Gastroesophageal sphincter (tissue), 4 donors: ENCODE results near the gene PXDN. TPM values are rescaled to one million over a fixed set of nuclear protein-coding genes. Genes with fewer than 3 reads are reported as not detected.
"Not testable (repeated sequence)": the region's sequence is repeated elsewhere in the genome, so short reads cannot be mapped to it uniquely, and the experiment has no call there.

Source experiments
- ATAC-seq: fragments of 150-250 bp; one replicate; pipeline ENCODE4 v1.9.1; 2016; ENCODE audit warnings: mild to moderate bottlenecking, moderate library complexity
- H3K27ac ChIP-seq, 4 donors: fragments of 200-600 bp; sonication (generic) in 3 of 4; 1 replicate in 3 of 4; 2 replicates in 1 of 4; pipeline ENCODE4 v1.5.1; 2016 to 2019
- H3K27me3 ChIP-seq: fragments of 200-600 bp; sonication (generic); one replicate; pipeline ENCODE4 v1.5.1; 2019
- H3K36me3 ChIP-seq, 2 donors: fragments of 200-600 bp; sonication (generic); one replicate each; pipeline ENCODE4 v1.5.1; 2019; ENCODE audit warnings: control low read depth in 1 of 2
- H3K4me1 ChIP-seq, 3 donors: fragments of 200-600 bp; sonication (generic); 1 replicate in 2 of 3; 2 replicates in 1 of 3; pipeline ENCODE4 v1.5.1; 2016 to 2019; ENCODE audit warnings: control low read depth in 2 of 3
- H3K4me3 ChIP-seq, 2 donors: fragments of 200-600 bp; sonication (generic); one replicate each; pipeline ENCODE4 v1.5.1; 2019; ENCODE audit warnings: mild to moderate bottlenecking in 1 of 2, moderate library complexity in 1 of 2
- H3K9me3 ChIP-seq, 3 donors: fragments of 200-600 bp; sonication (generic); one replicate each; pipeline ENCODE4 v1.5.1; 2017 to 2019; ENCODE audit warnings: control low read depth in 2 of 3
- EP300 ChIP-seq: sonication (generic); formaldehyde crosslinking; IDR thresholded peaks from one replicate; pipeline ENCODE4 v1.6.1; 2017; ENCODE audit warnings: antibody characterized with exemption, mild to moderate bottlenecking
- POLR2A ChIP-seq, 2 donors: fragments of 450-650 bp; IDR thresholded peaks; one replicate each; pipeline ENCODE4 v1.6.1; 2017; ENCODE audit warnings: antibody characterized with exemption in 2 of 2, mild to moderate bottlenecking in 2 of 2, moderate library complexity in 1 of 2
- POLR2AphosphoS5 ChIP-seq: sonication (generic); formaldehyde crosslinking; IDR thresholded peaks from one replicate; pipeline ENCODE4 v1.6.1; 2017; ENCODE audit warnings: antibody characterized with exemption
- WGBS, 2 donors: methylation state at CpG; one replicate each; pipeline ENCODE4 v1.1.5; 2018; ENCODE audit warnings: low coverage in 1 of 2; 5-methylcytosine and 5-hydroxymethylcytosine counted together
- total RNA-seq, 4 donors: library from RNA; depleted of rRNA; stranded (reverse); fragments of >200 nt; gene quantifications; one replicate each; pipeline ENCODE4 v1.1.0, GENCODE V29; 2016
- TF ChIP-seq, protein P1 (sequence below), 4 experiments: fragments of 200-600 bp in 2 of 4; fragments of 450-650 bp in 2 of 4; sonication (generic) in 1 of 4; IDR thresholded peaks; one replicate each; pipeline ENCODE4 v1.5.1; 2017 to 2019; ENCODE audit warnings: antibody characterized with exemption in 4 of 4, mild to moderate bottlenecking in 2 of 4, moderate library complexity in 2 of 4

Gene PXDN
- total RNA-seq, 4 donors from 2014 or later = 19.9 to 95.9 (median 60.9) TPM

DNA sequence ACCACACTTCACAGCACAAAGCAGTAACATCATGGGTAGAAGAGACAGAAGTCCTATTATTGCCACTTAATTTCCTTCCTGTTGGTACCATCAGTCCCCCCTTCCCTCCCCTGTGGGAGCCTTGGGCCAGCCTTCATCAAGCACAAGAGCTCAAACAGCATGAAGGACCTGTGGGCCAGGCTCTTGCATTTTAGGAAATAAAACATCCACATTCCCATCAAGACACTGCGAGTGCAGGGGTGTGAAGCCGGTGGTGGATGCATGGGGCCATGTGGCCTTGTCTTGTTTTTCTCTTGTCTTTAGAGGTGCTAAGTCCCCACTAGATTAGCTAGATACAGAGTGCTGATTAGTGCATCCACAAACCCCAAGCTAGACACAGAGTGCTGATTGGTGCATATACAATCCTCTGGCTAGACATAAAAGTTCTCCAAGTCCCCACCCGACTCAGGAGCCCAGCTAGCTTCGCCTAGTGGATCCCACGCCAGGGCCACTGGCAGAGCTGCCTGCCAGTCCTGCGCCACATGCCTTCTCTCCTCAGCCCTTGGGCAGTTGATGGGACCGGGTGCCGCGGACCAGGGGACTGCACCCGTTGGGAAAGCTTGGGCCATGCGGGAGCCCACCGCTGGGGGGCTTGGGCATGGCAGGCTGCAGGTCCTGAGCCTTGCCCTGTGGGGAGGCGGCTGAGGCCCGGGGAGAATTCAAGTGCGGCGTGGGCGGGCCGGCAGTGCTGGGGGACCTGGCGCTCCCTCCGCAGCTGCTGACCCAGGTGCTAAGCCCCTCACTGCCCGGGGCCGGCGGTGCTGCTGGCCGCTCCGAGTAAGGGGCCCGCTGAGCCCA is 14.7 kb upstream of the PXDN start:
- Histone ChIP-seq H3K4me3 (no peak overlapping the region), H3K9me3 (no peaks in the 10 kb centered on the region), H3K27ac (no peak overlapping the region), H3K27me3 (peaks cover 8% of the 10 kb centered on the region), H3K4me1 (peaks cover 0 to 26% (median 0%) of the 10 kb centered on the region in 3 donors), H3K36me3 (no peaks in the 10 kb centered on the region)
- 92 to 95% methylated on average over 2 to 3 of the region's 26 CpGs for WGBS, 2 donors
- TF ChIP-seq POLR2AphosphoS5 = no peak
- TF ChIP-seq EP300 = no peak
- TF ChIP-seq POLR2A (IDR thresholded peaks at IDR 0.05) = no peak
- TF ChIP-seq, protein P1, sequence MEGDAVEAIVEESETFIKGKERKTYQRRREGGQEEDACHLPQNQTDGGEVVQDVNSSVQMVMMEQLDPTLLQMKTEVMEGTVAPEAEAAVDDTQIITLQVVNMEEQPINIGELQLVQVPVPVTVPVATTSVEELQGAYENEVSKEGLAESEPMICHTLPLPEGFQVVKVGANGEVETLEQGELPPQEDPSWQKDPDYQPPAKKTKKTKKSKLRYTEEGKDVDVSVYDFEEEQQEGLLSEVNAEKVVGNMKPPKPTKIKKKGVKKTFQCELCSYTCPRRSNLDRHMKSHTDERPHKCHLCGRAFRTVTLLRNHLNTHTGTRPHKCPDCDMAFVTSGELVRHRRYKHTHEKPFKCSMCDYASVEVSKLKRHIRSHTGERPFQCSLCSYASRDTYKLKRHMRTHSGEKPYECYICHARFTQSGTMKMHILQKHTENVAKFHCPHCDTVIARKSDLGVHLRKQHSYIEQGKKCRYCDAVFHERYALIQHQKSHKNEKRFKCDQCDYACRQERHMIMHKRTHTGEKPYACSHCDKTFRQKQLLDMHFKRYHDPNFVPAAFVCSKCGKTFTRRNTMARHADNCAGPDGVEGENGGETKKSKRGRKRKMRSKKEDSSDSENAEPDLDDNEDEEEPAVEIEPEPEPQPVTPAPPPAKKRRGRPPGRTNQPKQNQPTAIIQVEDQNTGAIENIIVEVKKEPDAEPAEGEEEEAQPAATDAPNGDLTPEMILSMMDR (IDR thresholded peaks at IDR 0.05) = no peak
- no peak for ATAC-seq

- no peak for TF ChIP-seq POLR2A (IDR thresholded peaks at IDR 0.05)
- TF ChIP-seq POLR2AphosphoS5 = no peak
- TF ChIP-seq, protein P1 (IDR thresholded peaks at IDR 0.05) = no peak
- no peak for TF ChIP-seq EP300
- Histone ChIP-seq H3K4me1 (peaks cover 0 to 26% (median 0%) of the 10 kb centered on the region in 3 donors), H3K27ac (no peak overlapping the region), H3K27me3 (peaks cover 8% of the 10 kb centered on the region), H3K4me3 (no peak overlapping the region), H3K36me3 (no peaks in the 10 kb centered on the region), H3K9me3 (no peaks in the 10 kb centered on the region)
- ATAC-seq = no peak
- 30 to 43% methylated on average over 3 to 5 of the region's 5 CpGs for WGBS, 2 donors
Measured at GRCh38 chr2:1758171-1758570, 13.9 kb upstream of the PXDN start.

GRCh38 chr2:1757567-1757966 is 13.3 kb upstream of the PXDN start:
- Histone ChIP-seq H3K27ac (no peak overlapping the region), H3K4me3 (no peak overlapping the region), H3K36me3 (no peaks in the 10 kb centered on the region), H3K27me3 (peaks cover 8% of the 10 kb centered on the region), H3K9me3 (no peaks in the 10 kb centered on the region), H3K4me1 (peaks cover 0 to 26% (median 0%) of the 10 kb centered on the region in 3 donors)
- WGBS, 2 donors = 91 to 93% methylated on average over 3 to 4 of the region's 4 CpGs
- no peak for ATAC-seq
- no peak for TF ChIP-seq EP300
- TF ChIP-seq, protein P1 (IDR thresholded peaks at IDR 0.05) = no peak
- no peak for TF ChIP-seq POLR2A (IDR thresholded peaks at IDR 0.05)
- TF ChIP-seq POLR2AphosphoS5 = no peak

DNA sequence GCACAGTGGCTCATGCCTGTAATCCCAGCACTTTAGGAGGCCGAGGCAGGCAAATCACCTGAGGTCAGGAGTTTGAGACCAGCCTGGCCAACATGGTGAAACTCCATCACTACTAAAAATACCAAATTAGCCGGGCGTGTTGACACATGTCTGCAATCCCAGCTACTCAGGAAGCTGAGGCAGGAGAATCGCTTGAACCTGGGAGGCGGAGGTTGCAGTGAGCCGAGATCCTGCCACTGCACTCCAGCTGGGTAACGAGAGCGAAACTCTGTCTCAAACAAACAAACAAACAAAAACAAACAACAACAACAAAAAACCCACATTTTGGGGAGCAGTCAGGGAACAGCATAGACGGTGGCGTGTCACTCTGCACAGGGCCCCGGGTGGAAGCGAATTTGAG is 12.8 kb upstream of the PXDN start:
- 95 to 96% methylated on average over 4 to 8 of the region's 12 CpGs for WGBS, 2 donors

DNA sequence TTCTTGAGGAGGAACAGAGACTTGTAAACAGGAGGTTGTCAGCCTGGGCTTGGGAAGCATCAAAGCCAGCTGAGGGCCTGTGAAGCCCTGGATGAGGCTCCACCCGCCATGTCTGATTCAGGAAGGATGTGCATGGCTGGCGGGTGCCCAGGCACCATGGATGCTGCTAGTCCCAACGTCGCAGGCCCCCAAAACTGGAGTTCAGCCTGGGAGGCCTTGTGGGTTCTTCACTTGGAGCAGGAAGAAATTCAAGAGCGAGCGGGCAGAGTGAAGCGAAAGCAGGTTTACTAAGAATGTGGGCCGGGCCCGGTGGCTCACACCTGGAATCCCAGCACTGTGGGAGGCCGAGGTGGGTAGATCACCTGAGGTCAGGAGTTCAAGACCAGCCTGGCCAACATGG is 12.1 kb upstream of the PXDN start:
- Histone ChIP-seq H3K36me3 (no peaks in the 10 kb centered on the region), H3K27ac (no peak overlapping the region), H3K9me3 (no peaks in the 10 kb centered on the region), H3K27me3 (peaks cover 8% of the 10 kb centered on the region), H3K4me1 (peaks cover 0 to 26% (median 0%) of the 10 kb centered on the region in 3 donors), H3K4me3 (no peak overlapping the region)
- no peak for TF ChIP-seq EP300
- TF ChIP-seq POLR2A (IDR thresholded peaks at IDR 0.05) = no peak
- TF ChIP-seq, protein P1 (IDR thresholded peaks at IDR 0.05) = no peak
- TF ChIP-seq POLR2AphosphoS5 = no peak
- no peak for ATAC-seq
- 80 to 90% methylated on average over 1 to 5 of the region's 10 CpGs for WGBS, 2 donors

More for the DNA sequence above, 12.8 kb upstream of the PXDN start:
- H3K4me3 ChIP-seq, H3K9me3 ChIP-seq, H3K36me3 ChIP-seq, H3K27me3 ChIP-seq, ATAC-seq, H3K27ac ChIP-seq: not testable (repeated sequence)
- peaks cover 0 to 26% (median 0%) of the 10 kb centered on the region in 3 donors for H3K4me1 ChIP-seq
